Uterus (tissue), 4 donors: ENCODE results near the gene AMH. TPM values are rescaled to one million over a fixed set of nuclear protein-coding genes. Genes with fewer than 3 reads are reported as not detected.

ENCODE experiments used
- DNase-seq, 2 donors: peaks; one replicate each; pipeline ENCODE4 v3.0.0-alpha.2; 2019 to 2020
- H3K27ac ChIP-seq, 2 donors: fragments of 200-600 bp; sonication (generic); 1 replicate in 1 of 2; 2 replicates in 1 of 2; pipeline ENCODE4 v1.5.1; 2016 to 2018
- H3K27me3 ChIP-seq, 2 donors: fragments of 200-600 bp; sonication (generic); one replicate each; pipeline ENCODE4 v1.5.1; 2018 to 2019; ENCODE audit warnings: control low read depth in 1 of 2
- H3K36me3 ChIP-seq, 2 donors: fragments of 200-600 bp; sonication (generic); one replicate each; pipeline ENCODE4 v1.5.1; 2019; ENCODE audit warnings: control low read depth in 1 of 2
- H3K4me1 ChIP-seq, 2 donors: fragments of 200-600 bp; sonication (generic); one replicate each; pipeline ENCODE4 v1.5.1; 2018 to 2019; ENCODE audit warnings: control low read depth in 1 of 2
- H3K4me3 ChIP-seq, 2 donors: fragments of 200-600 bp; sonication (generic); 1 replicate in 1 of 2; 2 replicates in 1 of 2; pipeline ENCODE4 v1.5.1; 2018 to 2019; ENCODE audit warnings: mild to moderate bottlenecking in 1 of 2
- H3K9me3 ChIP-seq, 2 donors: fragments of 200-600 bp; sonication (generic); one replicate each; pipeline ENCODE4 v1.5.1; 2019; ENCODE audit warnings: control low read depth in 1 of 2
- POLR2A ChIP-seq, 2 donors: fragments of 450-650 bp; IDR thresholded peaks; one replicate each; pipeline ENCODE4 v1.6.1; 2016; ENCODE audit warnings: antibody characterized with exemption in 2 of 2, mild to moderate bottlenecking in 1 of 2, moderate library complexity in 1 of 2
- intact Hi-C: fragments of 100-400 bp; cut with DNase I; formaldehyde crosslinking; loops from one replicate; pipeline ENCODE4 v1.15.1; 2023; ENCODE audit warnings: low total_unique reads
- total RNA-seq, 4 donors: library from RNA; depleted of rRNA in 3 of 4; stranded (reverse); fragments of >200 nt in 3 of 4; gene quantifications; one replicate each; pipeline versions ENCODE4 v1.1.0 to v1.2.4, GENCODE V29; 2014 to 2023
- TF ChIP-seq, protein P1 (sequence below), 4 experiments: fragments of 200-600 bp in 2 of 4; fragments of 450-650 bp in 2 of 4; sonication (generic) in 2 of 4; IDR thresholded peaks; one replicate each; pipeline ENCODE4 v1.5.1; 2016 to 2019; ENCODE audit warnings: antibody characterized with exemption in 4 of 4, mild to moderate bottlenecking in 2 of 4, moderate library complexity in 1 of 4
- donor health status: DM: yes; HTN: yes; CAD: no.

Gene AMH
- total RNA-seq, 4 donors from 2014 or later = 0.35 to 3.5 TPM; not detected in 2

- H3K27me3 ChIP-seq = no peaks in the 10 kb centered on the region
- H3K27ac ChIP-seq = peak overlapping the region; percentile 98 to 100
- H3K36me3 ChIP-seq = no peaks in the 10 kb centered on the region
- intact Hi-C loops = loop anchor here (5.0 to 10.0 kb wide), 2 partner anchors 36 to 119 kb away; partner anchors contain the start of genes AP3D1, PLEKHJ1 and SF3A2
- no peak overlapping the region for H3K4me3 ChIP-seq
- DNase-seq = peak; percentile 53 to 77
- H3K4me1 ChIP-seq = peaks cover 3 to 15% of the 10 kb centered on the region in 2 donors
- TF ChIP-seq, protein P1, sequence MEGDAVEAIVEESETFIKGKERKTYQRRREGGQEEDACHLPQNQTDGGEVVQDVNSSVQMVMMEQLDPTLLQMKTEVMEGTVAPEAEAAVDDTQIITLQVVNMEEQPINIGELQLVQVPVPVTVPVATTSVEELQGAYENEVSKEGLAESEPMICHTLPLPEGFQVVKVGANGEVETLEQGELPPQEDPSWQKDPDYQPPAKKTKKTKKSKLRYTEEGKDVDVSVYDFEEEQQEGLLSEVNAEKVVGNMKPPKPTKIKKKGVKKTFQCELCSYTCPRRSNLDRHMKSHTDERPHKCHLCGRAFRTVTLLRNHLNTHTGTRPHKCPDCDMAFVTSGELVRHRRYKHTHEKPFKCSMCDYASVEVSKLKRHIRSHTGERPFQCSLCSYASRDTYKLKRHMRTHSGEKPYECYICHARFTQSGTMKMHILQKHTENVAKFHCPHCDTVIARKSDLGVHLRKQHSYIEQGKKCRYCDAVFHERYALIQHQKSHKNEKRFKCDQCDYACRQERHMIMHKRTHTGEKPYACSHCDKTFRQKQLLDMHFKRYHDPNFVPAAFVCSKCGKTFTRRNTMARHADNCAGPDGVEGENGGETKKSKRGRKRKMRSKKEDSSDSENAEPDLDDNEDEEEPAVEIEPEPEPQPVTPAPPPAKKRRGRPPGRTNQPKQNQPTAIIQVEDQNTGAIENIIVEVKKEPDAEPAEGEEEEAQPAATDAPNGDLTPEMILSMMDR (IDR thresholded peaks at IDR 0.05) = peak; percentile 91 to 97 (median 94)
- no peak for TF ChIP-seq POLR2A (IDR thresholded peaks at IDR 0.05)
- H3K9me3 ChIP-seq = no peaks in the 10 kb centered on the region
Measured at GRCh38 chr19:2273356-2274184, 24.4 kb downstream of the AMH start.

DNA sequence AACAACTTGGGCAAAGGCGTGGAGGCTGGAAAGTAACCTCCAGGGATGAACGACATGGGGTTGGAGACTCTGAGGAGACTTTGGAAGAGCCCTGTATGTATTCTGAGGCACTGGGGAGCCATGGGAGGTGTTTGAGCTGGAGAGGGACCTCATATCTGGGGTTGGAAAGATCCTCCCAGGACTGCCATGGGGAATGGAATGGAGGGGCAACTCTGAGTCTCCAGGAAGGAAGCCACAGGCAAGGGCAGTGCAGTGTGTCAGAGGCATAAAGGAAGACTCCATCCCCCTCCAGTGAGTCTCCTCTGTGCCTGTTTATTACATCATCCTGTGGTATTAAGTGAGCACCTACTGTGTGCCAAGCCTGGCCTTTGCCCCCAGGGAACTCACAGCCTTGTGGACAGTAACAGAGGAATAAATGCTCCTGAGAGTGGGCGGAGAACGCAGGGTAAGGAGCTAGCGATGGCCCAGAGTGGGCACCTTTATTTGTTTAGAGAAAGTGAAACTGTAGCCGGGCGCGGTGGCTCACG, 25.1 kb downstream of the AMH start:
- intact Hi-C loops = loop anchor here (5.0 to 10.0 kb wide), 2 partner anchors 37 to 119 kb away; partner anchors contain the start of genes AP3D1, PLEKHJ1 and SF3A2
- H3K9me3 ChIP-seq = no peaks in the 10 kb centered on the region
- no peaks in the 10 kb centered on the region for H3K36me3 ChIP-seq
- no peak overlapping the region for H3K4me3 ChIP-seq
- no peaks in the 10 kb centered on the region for H3K27me3 ChIP-seq
- H3K27ac ChIP-seq = peak overlapping the region; percentile 98 to 100
- no peak for DNase-seq
- TF ChIP-seq POLR2A (IDR thresholded peaks at IDR 0.05) = no peak
- TF ChIP-seq, protein P1 (IDR thresholded peaks at IDR 0.05) = no peak
- H3K4me1 ChIP-seq = peaks cover 3 to 15% of the 10 kb centered on the region in 2 donors

DNA sequence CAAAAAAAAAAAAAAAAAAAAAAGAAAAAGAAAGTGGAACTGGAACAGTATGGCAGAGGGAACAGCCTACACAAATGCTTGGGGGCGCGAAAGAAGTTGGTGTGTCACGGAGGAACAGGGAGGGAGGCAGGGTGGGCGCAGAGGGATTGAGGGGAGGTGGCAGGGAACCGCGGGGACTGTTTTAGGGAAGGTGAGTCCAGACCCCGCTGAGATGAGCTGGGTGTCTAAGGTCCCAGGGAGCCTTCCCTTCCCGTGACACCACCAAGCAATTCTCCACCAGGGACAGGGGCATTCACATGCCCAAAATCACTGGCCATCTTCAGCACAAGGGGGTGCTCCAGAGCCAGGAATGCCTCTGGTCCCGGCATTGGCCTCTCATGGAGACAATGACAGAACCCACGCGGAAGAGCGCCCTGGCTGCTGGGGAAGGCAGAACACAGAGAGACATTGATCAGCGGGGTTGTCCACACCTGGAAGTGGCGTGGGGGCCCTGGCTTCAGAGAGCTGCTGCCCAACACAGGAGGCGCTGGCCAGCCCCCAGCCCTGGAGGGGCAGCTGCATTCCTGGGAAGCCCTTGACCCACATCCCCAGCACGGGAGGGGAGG, 25.9 kb downstream of the AMH start:
- Histone ChIP-seq H3K27ac (peak overlapping the region; percentile 3 to 11), H3K4me3 (no peak overlapping the region), H3K36me3 (no peaks in the 10 kb centered on the region), H3K27me3 (no peaks in the 10 kb centered on the region), H3K9me3 (no peaks in the 10 kb centered on the region), H3K4me1 (peaks cover 3 to 15% of the 10 kb centered on the region in 2 donors)
- peak in 1 of 2 donors; percentile 67 for DNase-seq
- intact Hi-C loops = loop anchor here (5.0 to 10.0 kb wide), 2 partner anchors 38 to 120 kb away; partner anchors contain the start of genes AP3D1, PLEKHJ1 and SF3A2
- TF ChIP-seq POLR2A (IDR thresholded peaks at IDR 0.05) = no peak
- TF ChIP-seq, protein P1 (IDR thresholded peaks at IDR 0.05) = peak; percentile 36 to 69 (median 54)

DNA sequence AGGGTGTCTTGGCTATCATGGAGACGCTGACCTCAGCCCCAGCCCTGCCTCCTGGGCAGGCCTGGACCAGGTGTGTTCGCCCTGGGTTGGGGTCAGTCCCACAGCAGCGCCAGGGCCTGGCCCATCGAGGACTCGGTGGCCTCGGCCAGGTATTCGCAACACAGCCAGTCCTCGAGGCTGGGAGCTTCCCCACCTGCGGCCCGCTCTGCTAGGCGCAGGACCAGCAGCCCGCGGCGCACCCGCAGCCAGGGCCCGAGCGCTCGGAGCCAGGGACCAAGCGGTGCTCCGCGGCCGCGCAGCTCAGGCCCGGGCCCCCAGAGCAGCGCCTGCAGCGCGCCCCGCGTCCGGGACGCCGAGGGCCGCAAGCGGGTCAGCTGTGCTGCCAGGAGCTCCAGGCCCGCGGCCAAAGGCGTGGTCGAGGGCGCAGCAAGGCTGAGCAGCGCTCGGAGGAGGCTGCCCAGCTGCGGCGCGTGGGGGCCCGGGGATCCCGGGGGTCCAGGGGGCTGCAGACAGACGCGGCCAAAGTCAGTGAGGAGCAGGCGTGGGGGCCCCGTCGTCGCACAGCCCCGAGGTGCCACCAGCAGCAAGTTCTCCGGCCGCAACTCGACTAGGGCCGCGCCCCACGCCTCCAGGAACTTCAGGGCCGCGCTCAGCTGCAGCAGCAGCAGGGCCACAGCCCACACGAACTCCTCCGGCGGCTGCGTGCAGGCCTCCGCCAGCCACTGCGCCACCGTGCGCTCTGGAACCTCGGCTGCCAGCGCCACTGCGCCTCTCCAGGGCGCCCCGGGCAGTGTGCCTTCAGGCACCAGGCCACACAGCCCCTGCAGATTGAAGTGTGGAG, 26.7 kb downstream of the AMH start:
- intact Hi-C loops = loop anchor here (10.0 kb wide), 1 partner anchor 121 kb away; the partner anchor contains the start of gene AP3D1
- peak in 1 of 2 donors; percentile 61 for DNase-seq
- Histone ChIP-seq H3K4me3 (peak overlapping the region in 1 of 2 donors; percentile 8), H3K9me3 (no peaks in the 10 kb centered on the region), H3K4me1 (peaks cover 3 to 15% of the 10 kb centered on the region in 2 donors), H3K27me3 (no peaks in the 10 kb centered on the region), H3K27ac (peak overlapping the region in 1 of 2 donors; percentile 3), H3K36me3 (no peaks in the 10 kb centered on the region)
- TF ChIP-seq, protein P1 (IDR thresholded peaks at IDR 0.05) = no peak
- no peak for TF ChIP-seq POLR2A (IDR thresholded peaks at IDR 0.05)
